Parathyroid adenoma (tissue), 2 donors: Measurements from ENCODE around the gene BORCS6.
A peak's percentile ranks its signal among the peaks of the same experiment; 100 is the strongest.

Experiments used
- H2AFZ ChIP-seq: fragments of 300-600 bp; sonication (generic); one replicate; pipeline ENCODE4 v1.7.0; 2017; ENCODE audit warnings: antibody characterized with exemption, mild to moderate bottlenecking
- H3K27ac ChIP-seq: fragments of 300-600 bp; sonication (generic); one replicate; pipeline ENCODE4 v1.7.0; 2017
- H3K27me3 ChIP-seq: fragments of 300-600 bp; sonication (generic); one replicate; pipeline ENCODE4 v1.7.0; 2017; ENCODE audit warnings: low read length; ENCODE audit not compliant: control insufficient read depth, insufficient read depth
- H3K36me3 ChIP-seq: fragments of 300-600 bp; sonication (generic); one replicate; pipeline ENCODE4 v1.7.0; 2017; ENCODE audit warnings: low read length; ENCODE audit not compliant: control insufficient read depth, insufficient read depth
- H3K4me1 ChIP-seq: fragments of 300-600 bp; sonication (generic); one replicate; pipeline ENCODE4 v1.7.0; 2017; ENCODE audit warnings: control low read depth
- H3K4me2 ChIP-seq: fragments of 300-600 bp; sonication (generic); one replicate; pipeline ENCODE4 v1.7.0; 2017; ENCODE audit warnings: low read length
- H3K4me3 ChIP-seq: fragments of 300-600 bp; sonication (generic); one replicate; pipeline ENCODE4 v1.7.0; 2017; ENCODE audit warnings: low read depth, low read length
- H3K79me2 ChIP-seq: fragments of 300-600 bp; sonication (generic); one replicate; pipeline ENCODE4 v1.7.0; 2017; ENCODE audit warnings: control low read depth
- H3K9ac ChIP-seq: fragments of 300-600 bp; sonication (generic); one replicate; pipeline ENCODE4 v1.7.0; 2017; ENCODE audit warnings: mild to moderate bottlenecking
- H3K9me3 ChIP-seq: fragments of 300-600 bp; sonication (generic); one replicate; pipeline ENCODE4 v1.7.0; 2017; ENCODE audit warnings: low read length; ENCODE audit not compliant: control insufficient read depth
- CTCF ChIP-seq: fragments of 300-600 bp; sonication (generic); IDR thresholded peaks from one replicate; pipeline ENCODE4 v1.7.0; 2017; ENCODE audit warnings: antibody characterized with exemption, mild to moderate bottlenecking
- donor health status: primary hyperparathyroidism.

The BORCS6 gene

GRCh38 chr17:8154608-8155155 lies 35.3 kb downstream of the BORCS6 start:
- Histone ChIP-seq H3K27ac (peak overlapping the region; percentile 100), H2AFZ (no peak overlapping the region), H3K9ac (peak overlapping the region; percentile 100), H3K4me2 (peak overlapping the region; percentile 100), H3K4me1 (peaks cover 34% of the 10 kb centered on the region), H3K9me3 (no peaks in the 10 kb centered on the region), H3K79me2 (peaks cover 36% of the 10 kb centered on the region), H3K4me3 (peak overlapping the region; percentile 98), H3K36me3 (no peaks in the 10 kb centered on the region), H3K27me3 (no peaks in the 10 kb centered on the region)
- no peak for TF ChIP-seq CTCF

- Histone ChIP-seq H3K9me3 (no peaks in the 10 kb centered on the region), H3K4me1 (peaks cover 34% of the 10 kb centered on the region), H3K4me3 (peak overlapping the region; percentile 98), H3K27ac (peak overlapping the region; percentile 100), H3K4me2 (peak overlapping the region; percentile 100), H3K36me3 (no peaks in the 10 kb centered on the region), H3K27me3 (no peaks in the 10 kb centered on the region), H2AFZ (no peak overlapping the region), H3K9ac (peak overlapping the region; percentile 100), H3K79me2 (peaks cover 41% of the 10 kb centered on the region)
- no peak for TF ChIP-seq CTCF
Measured at GRCh38 chr17:8153957-8154607, 35.9 kb downstream of the BORCS6 start.

GRCh38 chr17:8153525-8153956 lies 36.4 kb downstream of the BORCS6 start:
- H3K9me3 ChIP-seq: no peaks in the 10 kb centered on the region
- peak overlapping the region; percentile 100 for H3K27ac ChIP-seq
- peak overlapping the region; percentile 89 for H3K4me3 ChIP-seq
- peaks cover 33% of the 10 kb centered on the region for H3K4me1 ChIP-seq
- H3K36me3 ChIP-seq: no peaks in the 10 kb centered on the region
- TF ChIP-seq CTCF: no peak
- H3K27me3 ChIP-seq: no peaks in the 10 kb centered on the region
- peak overlapping the region; percentile 74 for H3K4me2 ChIP-seq
- no peak overlapping the region for H2AFZ ChIP-seq
- peaks cover 43% of the 10 kb centered on the region for H3K79me2 ChIP-seq
- H3K9ac ChIP-seq: no peak overlapping the region

GRCh38 chr17:8153031-8153451 lies 36.9 kb downstream of the BORCS6 start:
- no peaks in the 10 kb centered on the region for H3K27me3 ChIP-seq
- no peaks in the 10 kb centered on the region for H3K36me3 ChIP-seq
- H3K4me2 ChIP-seq: peak overlapping the region; percentile 74
- no peaks in the 10 kb centered on the region for H3K9me3 ChIP-seq
- peak overlapping the region; percentile 100 for H3K27ac ChIP-seq
- H3K4me3 ChIP-seq: peak overlapping the region; percentile 89
- H3K9ac ChIP-seq: no peak overlapping the region
- no peak overlapping the region for H2AFZ ChIP-seq
- H3K79me2 ChIP-seq: peaks cover 48% of the 10 kb centered on the region
- peaks cover 30% of the 10 kb centered on the region for H3K4me1 ChIP-seq
- no peak for TF ChIP-seq CTCF
